HepG2 (cell line): ENCODE data around the gene PPP2R5B. TPM values are rescaled to one million over a fixed set of nuclear protein-coding genes. Genes with fewer than 3 reads are reported as not detected.

ENCODE experiments used
- ATAC-seq: fragments of 200-7000 bp; cut with Tn5 transposase; 3 replicates; pipeline ENCODE4 v1.9.1; 2020; ENCODE audit warnings: mild to moderate bottlenecking, moderate library complexity
- BruUV-seq: library from RNA; stranded (reverse); fragments of 400-500 nt; replicated peaks from 2 replicates; lab custom pipeline; 2021; lab: Mats Ljungman, UMichigan
- CTCF ChIA-PET: fragments of 300-600 bp; formaldehyde crosslinking; extraction: SDS; loops from one replicate; lab custom pipeline; 2021; ENCODE audit warnings: low total read pairs, inconsistent platforms, low intra/inter-chr PET ratio; lab: Yijun Ruan, JAX
- POLR2A ChIA-PET: fragments of 350-600 bp; sonication (Branson Sonifier 250); formaldehyde crosslinking; loops from one replicate; lab custom pipeline; 2020; ENCODE audit warnings: antibody characterized with exemption, inconsistent platforms; lab: Yijun Ruan, JAX
- DNase-seq: peaks from one replicate; pipeline ENCODE4 v3.0.0-alpha.2; 2015; ENCODE audit warnings: low spot score
- FAIRE-seq: peaks from 3 replicates; lab custom pipeline; 2011; peaks lifted over from hg19 to GRCh38; lab: Jason Lieb, UNC
- H2AFZ ChIP-seq: one replicate; pipeline ENCODE4 v1.6.1; 2011; ENCODE audit warnings: low read length, inconsistent platforms
- H3K27ac ChIP-seq: fragments of 300-600 bp; 3 replicates; pipeline ENCODE4 v1.8.0; 2011; ENCODE audit warnings: mixed run types, mild to moderate bottlenecking, mixed read lengths, low read length, inconsistent platforms; ENCODE audit not compliant: insufficient read depth; ENCODE audit errors: extremely low read length
- H3K27me3 ChIP-seq, 2 experiments: fragments of 200-600 bp in 1 of 2; 2 replicates in 1 of 2; 3 replicates in 1 of 2; pipeline versions ENCODE4 v1.6.0 to v1.8.0; 2011; ENCODE audit warnings: low read length in 2 of 2, mild to moderate bottlenecking in 2 of 2, moderate library complexity in 2 of 2, inconsistent platforms in 1 of 2; ENCODE audit not compliant: insufficient read depth in 2 of 2, control insufficient read depth in 1 of 2
- H3K36me3 ChIP-seq, 2 experiments: fragments of 200-600 bp in 1 of 2; replicated peaks in 1 of 2; 2 replicates in 1 of 2; 3 replicates in 1 of 2; pipeline versions ENCODE4 v1.5.1 to v1.8.0; 2011; ENCODE audit warnings: low read length in 2 of 2, inconsistent platforms in 1 of 2; ENCODE audit not compliant: insufficient read depth in 2 of 2, control insufficient read depth in 1 of 2
- H3K4me1 ChIP-seq: 2 replicates; pipeline ENCODE4 v1.5.1; 2012; ENCODE audit warnings: low read length, inconsistent platforms; ENCODE audit not compliant: insufficient read depth
- H3K4me2 ChIP-seq: 2 replicates; pipeline ENCODE4 v1.6.0; 2011; ENCODE audit warnings: low read depth, low read length, inconsistent platforms
- H3K4me3 ChIP-seq, 3 experiments: fragments of 200-600 bp in 1 of 3; sonication (generic), shearing (Covaris generic) in 1 of 3; replicated peaks in 1 of 3; 2 replicates each; pipeline ENCODE4 v1.5.1; 2011 to 2016; ENCODE audit warnings: low read length in 3 of 3, inconsistent platforms in 2 of 3, low read depth in 2 of 3, mild to moderate bottlenecking in 2 of 3, control low read depth in 1 of 3, mixed read lengths in 1 of 3; ENCODE audit not compliant: insufficient read depth in 1 of 3
- H3K79me2 ChIP-seq: one replicate; pipeline ENCODE4 v1.6.1; 2011; ENCODE audit warnings: low read length, inconsistent platforms; ENCODE audit not compliant: insufficient read depth
- H3K9ac ChIP-seq: 2 replicates; pipeline ENCODE4 v1.6.0; 2011; ENCODE audit warnings: mild to moderate bottlenecking, low read depth, low read length, inconsistent platforms; ENCODE audit not compliant: insufficient read depth
- H3K9me3 ChIP-seq: 2 replicates; pipeline ENCODE4 v1.5.1; 2012; ENCODE audit warnings: mild to moderate bottlenecking, low read length
- H4K20me1 ChIP-seq: 2 replicates; pipeline ENCODE4 v1.6.0; 2011; ENCODE audit warnings: inconsistent platforms, mild to moderate bottlenecking, low read length, moderate library complexity; ENCODE audit not compliant: insufficient read depth
- ELF1 ChIP-seq: sonication (generic); formaldehyde crosslinking; IDR thresholded peaks from 2 replicates; pipeline ENCODE4 v1.4.0; 2020; ENCODE audit warnings: missing genetic modification reagents
- FOXC1 ChIP-seq: sonication (generic); formaldehyde crosslinking; IDR thresholded peaks from 2 replicates; pipeline ENCODE4 v1.8.0; 2022; ENCODE audit warnings: mild to moderate bottlenecking, missing genetic modification reagents, borderline replicate concordance
- ISX ChIP-seq: sonication (generic); formaldehyde crosslinking; conservative IDR thresholded peaks from 2 replicates; pipeline ENCODE4 v1.5.0; 2020; ENCODE audit warnings: missing genetic modification reagents
- KLF16 ChIP-seq, 2 experiments: sonication (generic) in 1 of 2; formaldehyde crosslinking in 1 of 2; IDR thresholded peaks; 2 replicates each; pipeline versions ENCODE4 v1.6.1 to v1.8.0; 2016 to 2023; ENCODE audit warnings: missing genetic modification reagents in 2 of 2, missing compliant biosample characterization in 1 of 2
- MAFK ChIP-seq, 2 experiments: IDR thresholded peaks in 1 of 2; conservative IDR thresholded peaks in 1 of 2; 2 replicates each; pipeline ENCODE4 v1.6.1; 2011; ENCODE audit warnings: improper control_type of control experiment in 2 of 2, low read length in 2 of 2
- NR2F1 ChIP-seq, 2 experiments: fragments of 450-650 bp in 1 of 2; formaldehyde crosslinking in 1 of 2; IDR thresholded peaks; 2 replicates each; pipeline versions ENCODE4 v1.5.0 to v1.6.1; 2016 to 2020; ENCODE audit warnings: mild to moderate bottlenecking in 1 of 2, missing compliant biosample characterization in 1 of 2, missing genetic modification reagents in 1 of 2, moderate library complexity in 1 of 2
- RBAK ChIP-seq: sonication (generic); formaldehyde crosslinking; IDR thresholded peaks from 2 replicates; pipeline ENCODE4 v1.5.1; 2020; ENCODE audit warnings: mild to moderate bottlenecking, missing genetic modification reagents
- ZBTB7B ChIP-seq: sonication (generic); formaldehyde crosslinking; IDR thresholded peaks from 2 replicates; pipeline ENCODE4 v1.4.0; 2020; ENCODE audit warnings: missing genetic modification reagents
- ZNF138 ChIP-seq: sonication (generic); formaldehyde crosslinking; IDR thresholded peaks from 2 replicates; pipeline ENCODE4 v1.5.0; 2020; ENCODE audit warnings: mild to moderate bottlenecking, low read depth, missing genetic modification reagents
- ZNF446 ChIP-seq: sonication (generic); formaldehyde crosslinking; IDR thresholded peaks from 2 replicates; pipeline ENCODE4 v1.5.0; 2020; ENCODE audit warnings: mild to moderate bottlenecking, missing genetic modification reagents
- ZNF556 ChIP-seq: sonication (generic); formaldehyde crosslinking; IDR thresholded peaks from 2 replicates; pipeline ENCODE4 v1.4.0; 2020; ENCODE audit warnings: mild to moderate bottlenecking, missing genetic modification reagents, borderline replicate concordance
- WGBS: methylation state at CpG from one replicate; pipeline ENCODE4 v1.1.6; 2017; ENCODE audit warnings: low lambda C conversion rate; 5-methylcytosine and 5-hydroxymethylcytosine counted together
- in situ Hi-C: cut with HindIII; loops from 2 replicates; pipeline ENCODE4 v1.10.0; 2017; ENCODE audit warnings: low pct_unique_long_range_greater_than_20kb; ENCODE audit not compliant: extremely low pct_ligation_motif_present
- intact Hi-C: fragments of 100-400 bp; cut with micrococcal nuclease; formaldehyde crosslinking; loops from one replicate; pipeline ENCODE4 v1.10.0; 2022; ENCODE audit not compliant: unreplicated experiment
- polyA plus RNA-seq, 8 experiments: library from polyadenylated mRNA; depleted of rRNA in 3 of 8; stranded (reverse) in 7 of 8; unstranded in 1 of 8; fragments of >200 nt; fragmentation: Illumina TruSeq in 4 of 8; extraction: Trizol in 4 of 8; gene quantifications; 2 replicates each; pipeline versions ENCODE4 v1.2.1 to v1.2.3, GENCODE V29; 2011 to 2016; ENCODE audit warnings: low read depth in 4 of 8, missing spikeins in 1 of 8, mixed read lengths in 1 of 8; ENCODE audit not compliant: insufficient read depth in 1 of 8
- total RNA-seq, 5 experiments: library from RNA; depleted of rRNA; stranded (reverse); fragments of >200 nt; fragmentation: Illumina TruSeq; extraction: Trizol; gene quantifications; 2 replicates each; pipeline ENCODE4 v1.2.3, GENCODE V29; 2016; ENCODE audit warnings: low read depth in 1 of 5
- TF ChIP-seq, protein P1 (sequence below): sonication (generic); formaldehyde crosslinking; IDR thresholded peaks from 2 replicates; pipeline ENCODE4 v1.5.0; 2020; ENCODE audit warnings: missing genetic modification reagents
- TF ChIP-seq, protein P2 (sequence below): sonication (generic); formaldehyde crosslinking; IDR thresholded peaks from 2 replicates; pipeline ENCODE4 v1.4.0; 2020; ENCODE audit warnings: missing genetic modification reagents
- TF ChIP-seq, protein P3 (sequence below): sonication (generic); formaldehyde crosslinking; IDR thresholded peaks from 2 replicates; pipeline ENCODE4 v1.4.0; 2020; ENCODE audit warnings: missing genetic modification reagents
- TF ChIP-seq, protein P4 (sequence below), 2 experiments: IDR thresholded peaks; 2 replicates each; pipeline ENCODE4 v1.6.1; 2011 to 2012; ENCODE audit warnings: low read length in 2 of 2, borderline replicate concordance in 1 of 2, low read depth in 1 of 2, mild to moderate bottlenecking in 1 of 2, moderate library complexity in 1 of 2

Gene PPP2R5B
- total and polyA plus RNA-seq, 2 of the 13 experiments (the other 11 are each of a cell fraction or from before 2014, with no cell fraction given) = 2.3 to 8.3 TPM

DNA sequence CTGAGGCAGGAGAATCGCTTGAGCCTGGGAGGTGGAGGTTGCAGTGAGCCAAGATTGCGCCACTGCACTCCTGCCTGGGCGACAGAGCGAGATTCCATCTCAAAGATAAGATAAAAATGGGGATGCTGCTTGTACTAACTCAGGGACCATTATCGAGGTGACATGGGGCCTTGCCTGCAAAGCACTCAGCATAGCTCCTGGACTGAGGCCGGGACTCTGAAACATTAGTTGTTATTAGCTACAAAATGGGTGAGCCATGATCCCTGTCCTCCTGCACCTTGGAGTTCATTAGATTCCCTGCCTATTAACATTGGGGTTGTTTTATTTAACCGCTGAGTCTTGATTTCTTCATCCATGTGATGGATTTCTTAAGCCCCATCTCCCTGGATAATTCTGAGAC, 5.1 kb downstream of the PPP2R5B start:
- H3K27ac ChIP-seq = no peak overlapping the region
- no peak overlapping the region for H3K9ac ChIP-seq
- intact Hi-C loops = no loop called here
- BruUV-seq = no TSS peak
- no peaks in the 10 kb centered on the region for H3K9me3 ChIP-seq
- no peaks in the 10 kb centered on the region for H4K20me1 ChIP-seq
- ChIA-PET CTCF (no interaction called here), POLR2A (no interaction called here)
- H3K4me2 ChIP-seq = no peak overlapping the region
- H3K4me1 ChIP-seq = peaks cover 30% of the 10 kb centered on the region
- peaks cover 0 to 1% of the 10 kb centered on the region in 2 experiments; a peak in 1 of 5 replicates for H3K36me3 ChIP-seq
- DNase-seq (no peak), FAIRE-seq (no peak), ATAC-seq (no peak)
- H3K27me3 ChIP-seq = no peaks in the 10 kb centered on the region; a peak in 1 of 5 replicates
- no peaks in the 10 kb centered on the region for H3K79me2 ChIP-seq
- 90% methylated on average over 7 of the region's 7 CpGs for WGBS
- in situ Hi-C loops = no loop called here
- H2AFZ ChIP-seq = no peak overlapping the region
- H3K4me3 ChIP-seq = no peak overlapping the region
- TF ChIP-seq ZBTB7B (CRISPR knock-in tag) (no peak), ZNF446 (no peak), ISX (CRISPR knock-in tag) (no peak), MAFK (conservative IDR thresholded peaks at IDR 0.05 in 1 of 2, IDR thresholded peaks at IDR 0.05 in 1 of 2; ENCODE audit: low read length in 2 of 2) (no peak), ZNF556 (no peak), ZNF138 (CRISPR knock-in tag) (no peak), FOXC1 (no peak), ELF1 (CRISPR knock-in tag) (no peak), KLF16 (CRISPR knock-in tag; IDR thresholded peaks at IDR 0.05) (no peak), RBAK (CRISPR knock-in tag) (no peak), NR2F1 (CRISPR knock-in tag; IDR thresholded peaks at IDR 0.05) (no peak)
- TF ChIP-seq, protein P1, sequence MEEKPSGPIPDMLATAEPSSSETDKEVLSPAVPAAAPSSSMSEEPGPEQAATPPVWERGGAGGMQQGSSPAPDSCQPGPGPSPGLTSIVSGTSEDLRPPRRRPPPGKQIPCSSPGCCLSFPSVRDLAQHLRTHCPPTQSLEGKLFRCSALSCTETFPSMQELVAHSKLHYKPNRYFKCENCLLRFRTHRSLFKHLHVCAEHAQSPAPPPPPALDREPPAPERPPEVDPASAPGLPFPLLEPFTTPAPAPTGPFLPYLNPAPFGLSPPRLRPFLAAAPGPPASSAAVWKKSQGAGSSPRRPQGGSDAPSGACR (CRISPR knock-in tag) = no peak
- TF ChIP-seq, protein P2, sequence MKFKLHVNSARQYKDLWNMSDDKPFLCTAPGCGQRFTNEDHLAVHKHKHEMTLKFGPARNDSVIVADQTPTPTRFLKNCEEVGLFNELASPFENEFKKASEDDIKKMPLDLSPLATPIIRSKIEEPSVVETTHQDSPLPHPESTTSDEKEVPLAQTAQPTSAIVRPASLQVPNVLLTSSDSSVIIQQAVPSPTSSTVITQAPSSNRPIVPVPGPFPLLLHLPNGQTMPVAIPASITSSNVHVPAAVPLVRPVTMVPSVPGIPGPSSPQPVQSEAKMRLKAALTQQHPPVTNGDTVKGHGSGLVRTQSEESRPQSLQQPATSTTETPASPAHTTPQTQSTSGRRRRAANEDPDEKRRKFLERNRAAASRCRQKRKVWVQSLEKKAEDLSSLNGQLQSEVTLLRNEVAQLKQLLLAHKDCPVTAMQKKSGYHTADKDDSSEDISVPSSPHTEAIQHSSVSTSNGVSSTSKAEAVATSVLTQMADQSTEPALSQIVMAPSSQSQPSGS (CRISPR knock-in tag) = no peak
- TF ChIP-seq, protein P3, sequence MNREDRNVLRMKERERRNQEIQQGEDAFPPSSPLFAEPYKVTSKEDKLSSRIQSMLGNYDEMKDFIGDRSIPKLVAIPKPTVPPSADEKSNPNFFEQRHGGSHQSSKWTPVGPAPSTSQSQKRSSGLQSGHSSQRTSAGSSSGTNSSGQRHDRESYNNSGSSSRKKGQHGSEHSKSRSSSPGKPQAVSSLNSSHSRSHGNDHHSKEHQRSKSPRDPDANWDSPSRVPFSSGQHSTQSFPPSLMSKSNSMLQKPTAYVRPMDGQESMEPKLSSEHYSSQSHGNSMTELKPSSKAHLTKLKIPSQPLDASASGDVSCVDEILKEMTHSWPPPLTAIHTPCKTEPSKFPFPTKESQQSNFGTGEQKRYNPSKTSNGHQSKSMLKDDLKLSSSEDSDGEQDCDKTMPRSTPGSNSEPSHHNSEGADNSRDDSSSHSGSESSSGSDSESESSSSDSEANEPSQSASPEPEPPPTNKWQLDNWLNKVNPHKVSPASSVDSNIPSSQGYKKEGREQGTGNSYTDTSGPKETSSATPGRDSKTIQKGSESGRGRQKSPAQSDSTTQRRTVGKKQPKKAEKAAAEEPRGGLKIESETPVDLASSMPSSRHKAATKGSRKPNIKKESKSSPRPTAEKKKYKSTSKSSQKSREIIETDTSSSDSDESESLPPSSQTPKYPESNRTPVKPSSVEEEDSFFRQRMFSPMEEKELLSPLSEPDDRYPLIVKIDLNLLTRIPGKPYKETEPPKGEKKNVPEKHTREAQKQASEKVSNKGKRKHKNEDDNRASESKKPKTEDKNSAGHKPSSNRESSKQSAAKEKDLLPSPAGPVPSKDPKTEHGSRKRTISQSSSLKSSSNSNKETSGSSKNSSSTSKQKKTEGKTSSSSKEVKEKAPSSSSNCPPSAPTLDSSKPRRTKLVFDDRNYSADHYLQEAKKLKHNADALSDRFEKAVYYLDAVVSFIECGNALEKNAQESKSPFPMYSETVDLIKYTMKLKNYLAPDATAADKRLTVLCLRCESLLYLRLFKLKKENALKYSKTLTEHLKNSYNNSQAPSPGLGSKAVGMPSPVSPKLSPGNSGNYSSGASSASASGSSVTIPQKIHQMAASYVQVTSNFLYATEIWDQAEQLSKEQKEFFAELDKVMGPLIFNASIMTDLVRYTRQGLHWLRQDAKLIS (CRISPR knock-in tag) = no peak
- TF ChIP-seq, protein P4, sequence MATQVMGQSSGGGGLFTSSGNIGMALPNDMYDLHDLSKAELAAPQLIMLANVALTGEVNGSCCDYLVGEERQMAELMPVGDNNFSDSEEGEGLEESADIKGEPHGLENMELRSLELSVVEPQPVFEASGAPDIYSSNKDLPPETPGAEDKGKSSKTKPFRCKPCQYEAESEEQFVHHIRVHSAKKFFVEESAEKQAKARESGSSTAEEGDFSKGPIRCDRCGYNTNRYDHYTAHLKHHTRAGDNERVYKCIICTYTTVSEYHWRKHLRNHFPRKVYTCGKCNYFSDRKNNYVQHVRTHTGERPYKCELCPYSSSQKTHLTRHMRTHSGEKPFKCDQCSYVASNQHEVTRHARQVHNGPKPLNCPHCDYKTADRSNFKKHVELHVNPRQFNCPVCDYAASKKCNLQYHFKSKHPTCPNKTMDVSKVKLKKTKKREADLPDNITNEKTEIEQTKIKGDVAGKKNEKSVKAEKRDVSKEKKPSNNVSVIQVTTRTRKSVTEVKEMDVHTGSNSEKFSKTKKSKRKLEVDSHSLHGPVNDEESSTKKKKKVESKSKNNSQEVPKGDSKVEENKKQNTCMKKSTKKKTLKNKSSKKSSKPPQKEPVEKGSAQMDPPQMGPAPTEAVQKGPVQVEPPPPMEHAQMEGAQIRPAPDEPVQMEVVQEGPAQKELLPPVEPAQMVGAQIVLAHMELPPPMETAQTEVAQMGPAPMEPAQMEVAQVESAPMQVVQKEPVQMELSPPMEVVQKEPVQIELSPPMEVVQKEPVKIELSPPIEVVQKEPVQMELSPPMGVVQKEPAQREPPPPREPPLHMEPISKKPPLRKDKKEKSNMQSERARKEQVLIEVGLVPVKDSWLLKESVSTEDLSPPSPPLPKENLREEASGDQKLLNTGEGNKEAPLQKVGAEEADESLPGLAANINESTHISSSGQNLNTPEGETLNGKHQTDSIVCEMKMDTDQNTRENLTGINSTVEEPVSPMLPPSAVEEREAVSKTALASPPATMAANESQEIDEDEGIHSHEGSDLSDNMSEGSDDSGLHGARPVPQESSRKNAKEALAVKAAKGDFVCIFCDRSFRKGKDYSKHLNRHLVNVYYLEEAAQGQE (IDR thresholded peaks at IDR 0.05; ENCODE audit: borderline replicate concordance in 1 of 2, low read depth in 1 of 2, low read length in 2 of 2) = no peak
